Stomach (tissue), 4 donors: ENCODE results near the gene SMIM35.

Experiments
- CTCF ChIP-seq, 7 experiments: fragments of 450-650 bp in 4 of 7; fragments of 200-600 bp in 3 of 7; sonication (generic) in 3 of 7; IDR thresholded peaks; one replicate each; pipeline ENCODE4 v1.5.1; 2016 to 2019; ENCODE audit warnings: antibody characterized with exemption in 7 of 7, control low read depth in 2 of 7, mild to moderate bottlenecking in 1 of 7
- EP300 ChIP-seq: sonication (generic); formaldehyde crosslinking; IDR thresholded peaks from one replicate; pipeline ENCODE4 v1.6.1; 2017; ENCODE audit warnings: antibody characterized with exemption
- POLR2A ChIP-seq, 4 donors: fragments of 450-650 bp; IDR thresholded peaks; one replicate each; pipeline ENCODE4 v1.6.1; 2016; ENCODE audit warnings: antibody characterized with exemption in 4 of 4, control low read depth in 2 of 4, mild to moderate bottlenecking in 1 of 4, moderate library complexity in 1 of 4

DNA sequence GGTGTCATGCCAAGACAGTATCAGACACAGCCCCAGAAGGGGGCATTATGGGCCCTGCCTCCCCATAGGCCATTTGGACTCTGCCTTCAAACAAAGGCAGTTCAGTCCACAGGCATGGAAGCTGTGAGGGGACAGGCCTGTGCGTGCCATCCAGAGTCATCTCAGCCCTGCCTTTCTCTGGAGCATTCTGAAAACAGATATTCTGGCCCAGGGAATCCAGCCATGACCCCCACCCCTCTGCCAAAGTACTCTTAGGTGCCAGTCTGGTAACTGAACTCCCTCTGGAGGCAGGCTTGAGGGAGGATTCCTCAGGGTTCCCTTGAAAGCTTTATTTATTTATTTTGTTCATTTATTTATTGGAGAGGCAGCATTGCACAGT is 85.9 kb downstream of the SMIM35 start:
- TF ChIP-seq CTCF (IDR thresholded peaks at IDR 0.05) (no peak), EP300 (no peak), POLR2A (IDR thresholded peaks at IDR 0.05) (no peak)
